Activated CD8-positive, alpha-beta memory T cell treated with anti-CD3 and anti-CD28 coated beads, Interleukin-2, amount 50 U/mL, for 24 hours (primary cell): ENCODE data around the gene PRKAG2.
"Not testable (repeated sequence)": the region's sequence is repeated elsewhere in the genome, so short reads cannot be mapped to it uniquely, and the experiment has no call there.

Experiments used
- DNase-seq: peaks from one replicate; pipeline ENCODE4 v3.0.0-alpha.2; 2020; ENCODE audit errors: extremely low read depth

PRKAG2 gene

DNA sequence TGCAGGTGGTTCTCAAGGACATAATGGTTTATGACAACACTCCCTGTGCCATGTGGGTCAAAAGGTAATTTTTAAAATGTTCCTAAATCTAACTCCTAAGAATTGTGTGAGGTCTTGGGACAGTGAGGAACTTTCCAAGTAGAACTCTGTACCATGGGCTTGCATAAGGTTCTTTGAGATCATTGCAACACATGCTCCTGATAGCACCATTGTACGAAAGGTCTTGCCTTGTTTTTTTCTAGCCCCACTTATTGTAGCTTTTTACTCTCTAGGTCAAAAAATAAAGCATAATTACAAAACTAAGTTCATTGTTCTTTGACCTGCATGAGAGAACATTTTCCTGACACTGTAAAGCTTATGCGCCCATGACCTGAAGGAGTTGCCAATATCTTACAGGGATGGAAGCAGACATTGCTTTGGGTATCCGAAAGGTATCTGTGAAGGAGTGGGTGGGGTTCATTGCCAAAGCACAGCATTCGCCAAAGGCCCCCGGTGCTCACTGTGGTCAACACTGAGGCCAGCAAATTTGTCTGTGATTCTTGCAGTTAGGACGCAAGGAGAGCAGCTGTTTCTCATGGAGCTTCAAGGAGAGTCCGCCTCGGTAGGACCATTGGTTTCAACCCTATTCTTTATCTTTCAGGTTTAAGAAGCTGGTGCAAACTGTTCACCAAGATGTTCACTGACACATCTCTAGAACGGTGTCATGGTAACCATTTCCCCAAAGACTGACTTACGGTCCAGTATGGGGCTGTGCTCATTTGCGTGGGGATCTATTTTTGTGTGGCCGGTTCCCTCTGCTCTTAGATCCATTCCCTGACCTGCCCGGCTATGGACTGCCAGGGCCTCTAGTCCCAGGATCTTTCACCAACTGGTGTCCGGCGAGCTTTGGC is 7.6 kb upstream of the PRKAG2 start:
- no peak for DNase-seq

DNA sequence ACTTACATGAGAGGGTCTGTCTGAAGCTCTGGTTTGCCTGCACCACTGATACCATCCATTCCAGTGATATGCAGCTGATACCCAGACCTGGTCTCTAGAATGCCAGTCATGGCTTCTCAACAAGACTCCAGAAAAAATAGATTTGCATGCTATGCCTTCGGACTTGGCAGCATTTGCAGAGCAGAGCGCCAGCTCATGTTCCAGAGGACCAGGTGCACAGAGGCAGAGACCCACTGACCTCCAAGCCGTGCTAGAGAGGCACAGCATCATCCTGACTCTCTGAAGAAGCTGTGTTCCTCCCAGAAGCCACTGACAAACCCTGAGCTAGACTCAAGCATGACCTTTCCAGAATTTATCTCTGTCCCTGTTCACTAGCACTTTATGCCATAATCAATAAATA is 6.9 kb upstream of the PRKAG2 start:
- DNase-seq = no peak

DNA sequence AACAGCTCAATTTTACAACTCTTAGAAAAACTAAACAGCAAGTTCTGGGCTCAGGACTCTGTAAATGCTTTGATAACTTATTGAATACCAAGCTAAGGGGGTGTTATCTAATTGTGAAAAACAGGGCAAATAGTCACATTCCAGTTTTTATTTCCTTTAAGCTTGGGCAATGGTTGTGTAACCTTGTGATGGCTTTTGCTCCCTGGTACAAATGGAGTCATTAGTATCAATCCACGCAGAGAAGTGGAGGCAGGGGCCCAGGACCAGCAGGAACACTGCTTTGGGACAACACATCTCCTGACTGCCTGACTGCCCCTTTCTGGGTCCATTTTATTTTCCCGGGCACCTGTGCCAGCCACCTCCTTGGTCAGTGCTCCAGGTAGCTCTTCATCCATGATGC is 5.8 kb upstream of the PRKAG2 start:
- DNase-seq = no peak

DNA sequence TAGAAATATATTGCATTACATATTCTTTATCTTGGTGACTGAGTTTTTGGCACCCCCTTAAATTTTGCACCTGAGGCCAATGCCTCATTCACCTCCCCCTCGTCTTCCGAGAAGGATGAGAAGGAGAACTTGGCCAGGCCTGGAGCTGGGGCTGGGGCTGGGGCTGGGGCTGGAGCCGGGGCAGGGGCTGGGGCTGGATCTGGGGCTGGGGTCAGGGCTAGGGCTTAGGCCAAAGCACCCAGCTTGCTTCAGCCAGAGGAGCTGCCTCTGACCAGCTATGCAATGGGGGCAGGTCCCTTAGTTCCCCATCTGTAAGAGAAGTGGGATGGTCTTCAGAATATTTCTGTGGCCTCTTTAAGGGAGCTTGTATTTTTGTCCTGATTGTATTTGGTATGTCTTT is 3.8 kb upstream of the PRKAG2 start:
- no peak for DNase-seq

DNA sequence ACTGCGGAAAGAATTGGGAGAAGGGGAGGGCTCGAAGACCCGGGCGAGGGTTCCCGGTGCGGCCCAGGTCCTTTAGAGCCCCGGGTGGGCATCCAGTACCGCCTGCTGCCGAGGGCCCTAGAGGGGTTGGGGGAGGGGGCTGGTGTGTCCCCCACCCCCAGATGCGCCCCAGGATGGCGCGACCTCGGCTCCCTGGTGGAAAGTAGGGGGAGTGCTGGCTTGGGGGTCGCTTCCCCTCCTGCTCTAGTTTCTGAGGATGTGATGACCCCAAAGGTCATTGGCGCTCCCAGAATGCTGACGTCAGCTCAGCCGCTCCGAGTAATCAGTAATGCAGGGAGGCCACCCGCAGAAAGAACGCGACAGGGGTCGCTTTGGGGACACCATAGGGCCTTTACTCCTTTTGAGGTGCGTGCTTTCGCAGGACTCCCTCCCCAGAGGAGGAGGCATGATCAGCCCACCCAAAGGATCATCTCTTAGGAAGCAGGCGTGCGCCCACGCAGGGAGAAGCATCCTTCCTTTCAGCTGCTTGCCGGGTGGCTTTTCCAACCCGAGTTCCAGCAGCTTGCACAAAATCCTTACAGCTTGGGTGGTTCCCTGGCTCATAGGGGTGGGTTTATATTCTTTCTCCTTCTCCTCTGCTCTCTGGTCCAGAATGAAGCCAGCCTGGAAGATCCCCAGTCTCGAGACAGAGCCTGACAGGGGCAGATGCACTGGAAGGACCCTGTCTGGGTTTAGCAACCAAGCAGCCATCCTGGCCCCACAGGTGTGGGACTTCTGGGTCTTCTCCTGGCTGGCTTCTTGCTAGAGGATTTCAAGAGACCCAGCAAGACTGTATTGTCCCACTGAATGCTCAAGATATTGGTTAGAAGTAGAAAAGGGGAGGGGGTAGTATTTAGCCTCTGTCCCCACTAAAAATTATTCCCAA is 1.3 kb upstream of the PRKAG2 start:
- DNase-seq = no peak

DNA sequence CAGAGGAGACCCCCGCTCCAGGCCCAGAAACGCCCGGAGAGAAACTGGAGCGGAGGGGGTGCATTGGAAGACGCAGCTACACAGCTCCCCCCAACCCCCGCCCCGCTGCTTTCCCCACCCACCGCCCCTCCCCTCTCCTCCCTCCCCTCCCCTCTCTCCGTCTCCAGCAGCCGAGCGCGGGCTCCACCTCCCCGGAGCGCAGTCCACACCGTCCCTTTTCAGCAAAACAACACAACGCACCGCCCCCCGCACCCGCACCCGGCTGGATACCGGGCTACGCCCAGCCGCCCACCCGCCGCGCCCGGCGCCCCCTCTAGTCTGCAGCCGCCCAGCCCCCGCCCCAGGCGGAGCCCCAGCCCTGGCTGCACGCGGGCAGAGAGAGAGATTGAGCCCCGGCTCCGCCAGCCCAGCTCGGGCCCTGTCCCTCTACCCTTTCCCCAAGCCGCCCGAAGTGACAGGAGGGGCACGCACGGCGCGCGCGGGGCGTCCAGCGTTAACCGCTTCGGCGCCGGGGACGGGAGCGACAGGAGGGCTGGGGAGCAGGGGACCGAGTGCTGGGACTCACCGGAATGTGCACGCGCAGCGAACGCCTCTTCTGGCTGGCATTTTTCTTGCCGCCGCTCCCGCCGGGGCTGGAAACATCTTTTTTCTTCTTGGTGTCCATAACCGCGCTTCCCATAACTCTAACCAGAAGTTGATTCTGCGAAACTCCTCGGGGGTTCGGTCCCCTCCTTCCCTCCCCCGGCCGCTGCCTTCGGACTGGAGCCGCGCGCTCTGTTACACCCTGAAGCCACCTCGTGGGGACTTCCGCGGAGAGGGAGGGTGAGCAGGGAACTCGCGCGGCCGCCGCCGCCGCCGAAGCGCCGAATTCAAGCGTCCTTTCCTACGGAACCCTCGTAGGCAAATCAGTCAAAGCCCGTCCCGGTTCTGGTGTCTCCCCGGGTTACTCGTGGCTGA is 695 bp downstream of the PRKAG2 start:
- DNase-seq = no peak

DNA sequence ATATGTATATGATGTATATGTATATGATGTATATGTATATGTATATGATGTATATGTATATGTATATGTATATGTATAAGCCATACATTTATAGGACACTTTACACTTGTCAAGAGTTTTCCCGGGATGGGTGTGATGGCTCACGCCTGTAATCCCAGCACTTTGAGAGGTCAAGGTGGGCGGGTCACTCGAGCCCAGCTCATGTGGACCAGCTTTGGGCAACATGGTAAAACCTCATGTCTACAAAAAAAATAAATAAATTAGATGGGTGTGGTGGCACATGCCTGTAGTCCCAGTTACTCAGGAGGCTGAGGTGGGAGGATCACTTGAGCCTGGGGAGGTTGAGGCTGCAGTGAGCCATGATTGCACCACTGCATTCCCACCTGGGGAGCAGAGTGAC is 2.4 kb downstream of the PRKAG2 start:
- DNase-seq = not testable (repeated sequence)

DNA sequence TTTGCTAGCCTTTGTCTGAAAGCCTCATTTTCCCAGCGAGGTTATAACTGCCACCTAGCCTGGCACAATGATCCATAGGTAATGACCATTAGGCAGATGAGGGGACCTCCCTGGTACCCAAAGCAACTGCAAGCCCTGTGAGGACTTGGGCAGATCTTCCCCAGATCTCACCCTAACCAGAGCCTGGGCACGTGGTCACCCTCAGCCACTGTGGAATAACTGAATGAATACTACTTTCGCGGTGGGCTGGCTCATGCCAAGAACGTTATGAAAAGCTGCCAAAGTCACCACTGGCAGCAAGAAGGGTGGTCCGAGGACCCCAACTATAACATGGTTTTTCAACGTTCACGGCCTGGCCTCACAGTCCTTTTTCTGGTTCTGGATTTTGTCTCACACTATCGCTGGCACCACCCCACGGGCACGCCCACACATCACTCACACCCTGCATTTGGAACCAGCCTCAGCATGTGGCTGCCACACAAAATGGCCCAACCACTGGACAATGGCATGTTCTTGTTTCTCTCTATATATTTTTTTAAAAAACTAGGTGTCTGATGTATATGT is 3.4 kb downstream of the PRKAG2 start:
- no peak for DNase-seq

DNA sequence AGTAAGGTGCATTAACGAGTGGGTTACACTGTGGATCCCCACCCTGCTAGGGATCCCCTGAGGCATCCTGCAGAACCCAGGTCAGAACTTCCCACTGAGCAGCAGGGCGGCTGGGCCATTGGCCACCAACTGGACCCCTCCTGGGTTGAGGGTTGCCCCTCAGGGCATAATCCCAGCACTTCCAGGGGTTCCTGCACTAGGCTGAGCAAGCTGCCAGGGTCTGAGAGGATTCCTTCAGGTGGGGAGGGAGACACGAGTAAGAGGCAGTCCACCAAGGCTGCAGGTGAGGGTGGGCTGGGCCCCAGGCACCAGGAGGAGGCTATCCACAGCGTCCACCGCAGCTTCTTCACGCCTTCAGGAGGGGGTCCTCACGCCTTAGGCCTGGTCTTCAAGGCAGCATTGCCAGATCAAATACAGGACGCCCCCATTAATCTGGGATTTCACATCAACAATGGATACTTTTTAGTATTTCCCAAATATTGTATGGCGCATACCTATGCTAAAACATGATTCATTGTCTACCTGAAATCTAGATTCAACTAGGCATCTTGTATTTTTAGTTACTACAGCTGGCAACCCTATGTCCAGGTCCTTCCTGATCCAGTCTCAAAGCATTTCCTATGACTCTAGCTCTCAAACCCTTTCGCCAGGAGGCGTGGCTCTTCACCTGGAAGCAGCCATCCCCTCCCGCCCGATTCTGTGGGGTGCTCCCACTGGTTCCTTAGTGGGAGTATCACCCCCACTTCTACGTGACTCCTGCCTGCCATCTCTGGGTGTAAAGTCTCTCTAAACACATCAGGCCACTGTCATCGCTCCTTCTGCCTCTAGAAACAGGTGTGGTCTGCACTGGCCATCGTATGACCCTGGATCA is 4.1 kb downstream of the PRKAG2 start:
- no peak for DNase-seq

DNA sequence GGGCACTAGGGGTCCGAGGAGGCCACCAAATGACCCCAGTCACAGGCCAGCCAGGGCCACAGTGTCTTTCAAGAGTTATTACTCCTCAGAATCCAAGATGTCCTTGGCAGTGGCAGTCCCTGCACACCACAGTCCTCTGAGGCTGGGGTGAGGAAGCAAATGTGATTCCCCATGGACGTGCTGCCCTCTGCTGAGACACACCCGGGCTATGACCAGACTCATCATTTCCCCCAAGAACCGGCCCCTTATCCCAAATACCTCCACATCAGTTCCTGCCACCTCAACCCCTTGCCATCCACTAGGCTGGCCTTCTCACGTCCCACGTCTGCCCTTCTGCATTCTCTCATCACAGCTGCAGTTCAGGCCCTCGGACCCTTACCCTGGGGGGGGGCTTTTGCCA is 5.0 kb downstream of the PRKAG2 start:
- no peak for DNase-seq

DNA sequence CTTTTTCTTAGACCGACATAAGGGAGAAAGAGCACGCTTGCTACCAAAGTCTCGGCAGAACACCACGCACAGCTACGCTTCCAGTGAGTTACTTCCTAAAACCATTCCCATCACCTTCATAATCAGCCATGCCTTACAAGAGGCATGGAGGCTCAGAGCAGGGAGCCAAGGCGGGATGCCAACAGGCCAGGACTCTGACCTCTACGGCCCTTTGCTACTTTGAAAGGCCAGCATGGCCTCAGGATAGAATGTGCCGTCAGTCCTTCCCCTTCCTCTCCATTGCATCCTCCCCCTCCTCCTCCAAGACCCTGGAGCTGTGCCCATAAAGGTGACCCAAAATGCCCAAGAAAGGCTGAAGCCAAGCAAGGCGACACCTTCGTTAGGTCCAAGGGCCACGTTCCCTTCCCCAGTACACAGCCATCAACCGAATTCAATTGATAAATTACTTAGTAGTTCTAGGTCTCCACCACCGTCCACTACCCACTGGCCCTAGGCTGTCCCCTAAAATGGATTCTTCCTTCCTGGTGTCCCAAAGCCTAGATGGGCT is 5.7 kb downstream of the PRKAG2 start:
- DNase-seq = no peak

DNA sequence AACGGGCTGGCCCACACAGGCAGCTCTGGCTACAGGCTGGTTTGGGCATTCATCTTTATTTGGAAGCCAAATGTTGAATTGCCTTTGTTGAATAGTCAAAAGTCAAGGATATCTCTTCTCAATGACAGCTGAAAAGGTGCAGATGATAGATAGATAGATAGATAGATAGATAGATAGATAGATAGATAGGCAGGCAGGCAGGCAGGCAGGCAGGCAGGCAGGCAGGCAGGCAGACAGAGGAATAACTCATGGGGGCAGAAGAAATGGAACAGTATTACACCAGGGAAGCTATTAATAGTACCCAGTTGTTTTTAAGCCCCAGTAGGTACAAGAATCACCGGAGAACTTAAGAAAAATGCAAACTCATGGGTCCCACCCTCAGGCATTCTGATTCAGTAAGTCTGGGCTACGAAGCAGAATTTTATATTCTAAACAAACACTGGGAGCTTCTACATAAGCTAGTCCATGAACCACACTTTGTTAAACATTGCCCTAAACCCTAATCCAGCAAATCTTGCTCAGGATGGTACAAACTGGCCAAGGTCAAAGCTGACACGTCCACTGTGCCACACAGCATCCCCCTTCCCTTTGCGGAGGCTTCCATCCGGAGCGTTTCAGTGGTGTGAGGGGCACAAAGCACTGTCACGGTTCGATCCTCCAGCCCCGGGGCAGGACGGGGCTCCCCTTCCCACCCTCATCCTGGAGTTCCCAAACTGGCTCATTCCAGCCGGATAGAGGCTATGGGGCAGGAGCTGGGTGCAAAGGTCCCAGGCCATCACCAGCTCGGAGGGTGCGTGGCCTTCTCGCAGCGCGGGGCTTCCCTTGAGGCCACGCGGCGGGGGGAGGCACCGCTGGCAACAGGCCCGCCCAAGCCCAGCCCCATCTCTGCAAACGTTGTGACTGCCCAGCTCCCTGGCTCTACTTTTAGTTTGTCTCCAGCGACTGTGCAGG is 6.7 kb downstream of the PRKAG2 start:
- DNase-seq = no peak

DNA sequence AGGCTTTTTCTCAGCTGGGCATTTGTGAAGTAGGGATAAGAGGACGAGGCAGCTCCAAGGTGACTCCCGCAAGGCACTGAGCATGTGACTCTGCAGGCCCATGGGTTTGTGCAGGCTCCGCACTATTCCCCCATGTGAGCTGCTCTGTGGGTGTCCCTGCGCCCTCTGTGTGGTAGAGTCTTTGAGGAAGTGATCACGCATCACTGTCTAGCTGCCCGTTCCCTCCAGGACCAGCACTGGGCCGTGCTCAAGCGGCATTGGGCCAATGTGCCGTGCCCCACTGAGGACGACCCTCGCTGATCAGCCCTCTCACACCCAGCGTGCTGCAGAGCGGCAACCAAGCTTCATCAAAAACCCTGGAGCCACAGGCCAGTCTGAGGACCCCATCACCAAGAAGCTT is 7.5 kb downstream of the PRKAG2 start:
- DNase-seq = no peak

DNA sequence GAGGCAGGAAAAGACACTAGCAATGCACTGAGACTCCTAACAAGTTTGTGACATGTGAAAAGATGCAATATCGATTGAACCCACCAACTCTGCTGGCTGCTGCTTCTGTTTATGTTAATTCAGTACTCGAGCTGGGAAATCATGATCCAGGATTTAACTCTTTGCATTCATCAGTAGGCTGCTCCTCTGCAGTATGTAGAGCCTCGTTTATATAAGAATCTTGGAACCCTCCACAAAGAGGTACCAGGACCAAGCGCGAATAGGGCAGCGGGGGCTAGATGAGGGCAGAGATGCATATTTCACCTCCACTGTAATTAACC is 7.8 kb downstream of the PRKAG2 start:
- DNase-seq = no peak

DNA sequence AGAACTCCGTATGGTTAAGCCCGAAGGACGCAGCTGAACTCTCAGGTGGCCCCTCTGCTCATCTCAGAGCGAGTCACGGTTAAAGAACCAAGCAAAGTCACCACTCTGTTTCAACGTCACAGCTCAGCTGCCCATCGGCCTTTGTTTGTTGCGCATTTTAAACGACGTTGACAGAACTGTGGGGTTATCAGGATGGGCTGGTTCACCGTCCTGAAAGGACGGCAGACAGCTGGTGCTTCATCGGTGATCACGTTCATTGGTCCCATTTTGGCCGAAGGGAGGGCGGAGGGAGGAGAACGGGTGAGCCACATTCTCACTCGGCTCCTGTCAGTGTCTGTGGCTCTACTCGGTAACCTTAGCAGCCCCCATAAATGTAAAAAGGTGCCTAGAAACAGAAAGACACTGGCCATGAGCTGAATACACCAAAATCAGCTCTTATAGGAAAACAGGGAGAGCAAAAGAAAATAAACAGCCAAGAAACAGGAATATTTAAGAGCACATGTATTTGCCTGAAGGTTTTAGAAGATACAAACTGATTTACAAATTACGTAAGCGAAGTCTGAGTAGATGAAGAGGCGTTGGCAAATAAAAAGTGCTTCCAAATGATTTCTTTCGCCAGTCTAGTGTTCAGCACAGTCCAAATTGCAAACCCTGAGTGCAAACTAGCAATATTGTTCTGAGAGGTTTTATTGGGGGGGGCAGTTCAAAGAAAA is 8.4 kb downstream of the PRKAG2 start:
- no peak for DNase-seq

DNA sequence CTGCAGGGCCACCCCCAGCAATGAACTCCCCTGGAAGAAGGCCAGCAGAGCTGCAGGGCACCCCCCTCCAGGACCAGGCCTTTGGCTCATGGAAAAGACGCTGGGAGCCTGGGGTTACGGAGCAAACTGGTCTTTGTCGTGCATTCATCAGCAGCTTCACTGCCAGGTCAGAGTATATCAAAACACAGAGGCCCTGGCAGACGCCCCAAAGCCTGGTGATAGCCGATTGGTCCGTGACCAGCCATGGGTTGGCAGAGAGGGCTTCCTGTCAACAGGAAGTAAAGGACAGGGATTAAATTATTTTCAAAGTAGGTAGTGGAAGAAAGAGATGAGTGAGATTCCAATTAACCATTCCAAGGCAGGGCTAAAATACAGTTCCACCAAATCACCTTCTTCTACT is 9.0 kb downstream of the PRKAG2 start:
- DNase-seq = no peak

DNA sequence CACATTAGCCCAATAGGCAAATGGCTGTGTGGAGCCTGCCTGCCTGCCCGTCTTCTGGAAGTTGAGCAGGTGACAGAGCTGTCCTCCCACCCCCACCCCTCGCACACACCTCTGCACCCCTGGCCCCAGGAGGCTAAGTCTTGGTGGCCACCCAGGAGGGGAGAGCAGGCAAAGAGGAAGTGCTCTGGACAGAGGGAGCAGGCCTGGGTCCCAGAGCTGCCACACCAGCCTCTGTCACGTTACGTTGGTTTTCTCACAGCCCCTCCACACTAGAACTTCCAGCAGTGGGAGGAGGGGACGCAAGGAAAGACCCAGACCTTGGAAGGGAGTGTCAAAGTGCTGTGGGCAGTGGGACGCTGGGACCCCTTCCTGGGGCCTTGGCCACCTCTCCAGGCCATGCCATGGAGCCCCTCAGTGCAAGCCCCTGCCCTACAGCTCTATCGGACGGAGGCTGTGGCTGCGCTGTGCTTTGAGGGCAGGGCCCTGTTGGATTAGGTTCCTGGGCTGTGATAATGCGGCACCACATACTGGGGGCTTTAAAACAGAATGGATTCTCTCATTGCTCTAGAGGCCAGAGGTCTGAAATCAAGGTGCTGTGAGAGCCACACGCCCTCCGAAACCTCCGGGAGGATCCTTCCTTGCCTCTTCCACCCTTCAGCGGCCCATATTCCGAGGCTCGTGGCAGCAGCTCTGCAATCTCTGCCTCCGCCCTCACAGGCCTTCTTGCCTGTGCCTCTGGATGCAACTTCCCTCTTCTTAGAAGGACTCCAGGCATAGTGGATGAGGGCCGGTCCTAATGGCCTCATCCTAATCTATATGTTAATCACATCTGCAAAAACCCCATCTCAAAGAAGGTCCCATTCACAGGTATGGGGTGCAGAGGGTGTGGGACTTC is 9.9 kb downstream of the PRKAG2 start:
- no peak for DNase-seq
